Measurements from ENCODE around the gene GRM1.

- TF ChIP-seq EZH2 (IDR thresholded peaks at IDR 0.05) (no peak), CTCF (IDR thresholded peaks at IDR 0.05) (no peak), EZH2phosphoT487 (IDR thresholded peaks at IDR 0.05) (no peak)
These were observed 394.6 kb downstream of the GRM1 start for GRCh38 chr6:146423452-146423851.

Measured in neural progenitor cell (in vitro differentiated cells).